GM18867 (cell line): Measurements from ENCODE around the gene ASB2.

Source experiments
- ATAC-seq: cut with Tn5 transposase; IDR thresholded peaks from one replicate; pipeline ENCODE4 v1.9.1; 2021; ENCODE audit warnings: mild to moderate bottlenecking, moderate library complexity; ENCODE audit not compliant: unreplicated experiment

The ASB2 gene

GRCh38 chr14:93976477-93977057, at the start of gene ASB2:
Gene ASB2, minus strand, starts transcription at chr14:93976570. Its CDS starts 12,031 bp downstream, at chr14:93964539.
- ATAC-seq, result peak; percentile 2

- no peak for ATAC-seq
Observed at GRCh38 chr14:94025720-94026119, 49.4 kb upstream of the ASB2 start.

- ATAC-seq, result no peak
Observed at GRCh38 chr14:94024549-94024948, 48.2 kb upstream of the ASB2 start.

GRCh38 chr14:94022532-94023411, 46.4 kb upstream of the ASB2 start:
- no peak for ATAC-seq

GRCh38 chr14:94021416-94022157, 45.2 kb upstream of the ASB2 start:
- no peak for ATAC-seq

- ATAC-seq, result no peak
Observed at GRCh38 chr14:94021001-94021400, 44.6 kb upstream of the ASB2 start.

- ATAC-seq, result no peak
Observed at GRCh38 chr14:94020267-94020666, 43.9 kb upstream of the ASB2 start.

GRCh38 chr14:94019329-94019728, 43.0 kb upstream of the ASB2 start:
- no peak for ATAC-seq

GRCh38 chr14:94018308-94018707, 41.9 kb upstream of the ASB2 start:
- ATAC-seq, result no peak

- ATAC-seq, result no peak
Observed at GRCh38 chr14:94016446-94016976, 40.1 kb upstream of the ASB2 start.

GRCh38 chr14:94015223-94015622, 38.9 kb upstream of the ASB2 start:
- ATAC-seq, result no peak

GRCh38 chr14:94014382-94014781, 38.0 kb upstream of the ASB2 start:
- ATAC-seq, result no peak

- ATAC-seq, result no peak
Observed at GRCh38 chr14:94011795-94012194, 35.4 kb upstream of the ASB2 start.

GRCh38 chr14:94010625-94011024, 34.3 kb upstream of the ASB2 start:
- ATAC-seq, result no peak

- ATAC-seq, result peak; percentile 63
Observed at GRCh38 chr14:94009767-94010166, 33.4 kb upstream of the ASB2 start.

- ATAC-seq, result no peak
Observed at GRCh38 chr14:94008234-94008633, 31.9 kb upstream of the ASB2 start.

GRCh38 chr14:94005324-94006073, 29.1 kb upstream of the ASB2 start:
- no peak for ATAC-seq

GRCh38 chr14:94004015-94004414, 27.6 kb upstream of the ASB2 start:
- ATAC-seq, result no peak

GRCh38 chr14:94003397-94003796, 27.0 kb upstream of the ASB2 start:
- no peak for ATAC-seq

GRCh38 chr14:94001501-94002396, 25.4 kb upstream of the ASB2 start:
- no peak for ATAC-seq
